ENCODE measurements around the gene C6orf52. TPM values are rescaled to one million over a fixed set of nuclear protein-coding genes. Genes with fewer than 3 reads are reported as not detected.
"Not testable (repeated sequence)": the region's sequence is repeated elsewhere in the genome, so short reads cannot be mapped to it uniquely, and the experiment has no call there.

C6orf52 gene
- total RNA-seq, 2 experiments from 2014 or later: 2.4 to 3.7 TPM

GRCh38 chr6:10668126-10668917 lies 26.1 kb downstream of the C6orf52 start:
- H3K4me1 Mint-ChIP-seq (ENCODE audit: low read depth): no peaks in the 10 kb centered on the region
- H3K27me3 Mint-ChIP-seq: peaks cover 12% of the 10 kb centered on the region
- no peak overlapping the region for H3K27ac Mint-ChIP-seq
- no peaks in the 10 kb centered on the region for H3K9me3 Mint-ChIP-seq
- intact Hi-C loops (cut with micrococcal nuclease): no loop called here
- H3K36me3 Mint-ChIP-seq: no peaks in the 10 kb centered on the region
- DNase-seq: no peak
- POLR2A ChIA-PET: no interaction called here
- H3K4me3 Mint-ChIP-seq: no peak overlapping the region
- CTCF ChIA-PET: interaction anchor here (0.6 to 0.7 kb wide), 2 partner anchors 25 to 60 kb away, joined by 3 read pairs; no protein-coding TSS in a partner anchor

GRCh38 chr6:10665595-10665994 lies 28.8 kb downstream of the C6orf52 start:
- H3K9me3 Mint-ChIP-seq; CTCF ChIA-PET; intact Hi-C loops (cut with micrococcal nuclease); H3K36me3 Mint-ChIP-seq; H3K4me1 Mint-ChIP-seq (ENCODE audit: low read depth); POLR2A ChIA-PET; H3K4me3 Mint-ChIP-seq; DNase-seq; H3K27ac Mint-ChIP-seq: not testable (repeated sequence)
- H3K27me3 Mint-ChIP-seq: peaks cover 12% of the 10 kb centered on the region

- POLR2A ChIA-PET: no interaction called here
- H3K36me3 Mint-ChIP-seq: no peaks in the 10 kb centered on the region
- peaks cover 12% of the 10 kb centered on the region for H3K27me3 Mint-ChIP-seq
- H3K9me3 Mint-ChIP-seq: no peaks in the 10 kb centered on the region
- no peak overlapping the region for H3K27ac Mint-ChIP-seq
- H3K4me1 Mint-ChIP-seq (ENCODE audit: low read depth): no peaks in the 10 kb centered on the region
- intact Hi-C loops (cut with micrococcal nuclease): no loop called here
- no peak for DNase-seq
- CTCF ChIA-PET: no interaction called here
- no peak overlapping the region for H3K4me3 Mint-ChIP-seq
Measured at GRCh38 chr6:10662742-10663141, 31.7 kb downstream of the C6orf52 start.

GRCh38 chr6:10662207-10662606 lies 32.2 kb downstream of the C6orf52 start:
- no peaks in the 10 kb centered on the region for H3K36me3 Mint-ChIP-seq
- intact Hi-C loops (cut with micrococcal nuclease): no loop called here
- H3K9me3 Mint-ChIP-seq: no peaks in the 10 kb centered on the region
- POLR2A ChIA-PET: no interaction called here
- no peaks in the 10 kb centered on the region for H3K4me1 Mint-ChIP-seq (ENCODE audit: low read depth)
- H3K4me3 Mint-ChIP-seq: no peak overlapping the region
- DNase-seq: no peak
- CTCF ChIA-PET: no interaction called here
- no peak overlapping the region for H3K27ac Mint-ChIP-seq
- peaks cover 8% of the 10 kb centered on the region for H3K27me3 Mint-ChIP-seq

- POLR2A ChIA-PET; H3K36me3 Mint-ChIP-seq; H3K4me1 Mint-ChIP-seq (ENCODE audit: low read depth); intact Hi-C loops (cut with micrococcal nuclease); DNase-seq; H3K27ac Mint-ChIP-seq; H3K27me3 Mint-ChIP-seq; H3K9me3 Mint-ChIP-seq: not testable (repeated sequence)
- H3K4me3 Mint-ChIP-seq: peak overlapping the region; percentile 13
- CTCF ChIA-PET: interaction anchor here (1.2 kb wide), 1 partner anchor 182 kb away, joined by 3 read pairs; no protein-coding TSS in a partner anchor
Measured at GRCh38 chr6:10660431-10661191, 33.8 kb downstream of the C6orf52 start.

- CTCF ChIA-PET: interaction anchor here (1.2 kb wide), 1 partner anchor 181 kb away, joined by 3 read pairs; no protein-coding TSS in a partner anchor
- no peaks in the 10 kb centered on the region for H3K36me3 Mint-ChIP-seq
- POLR2A ChIA-PET: no interaction called here
- peaks cover 7% of the 10 kb centered on the region for H3K27me3 Mint-ChIP-seq
- peak overlapping the region; percentile 13 for H3K4me3 Mint-ChIP-seq
- no peak overlapping the region for H3K27ac Mint-ChIP-seq
- peaks cover 9% of the 10 kb centered on the region for H3K4me1 Mint-ChIP-seq (ENCODE audit: low read depth)
- no peaks in the 10 kb centered on the region for H3K9me3 Mint-ChIP-seq
- intact Hi-C loops (cut with micrococcal nuclease): no loop called here
- peak; percentile 15 for DNase-seq
Measured at GRCh38 chr6:10659699-10660348, 34.6 kb downstream of the C6orf52 start.

GRCh38 chr6:10658910-10659698 lies 35.3 kb downstream of the C6orf52 start:
- H3K36me3 Mint-ChIP-seq: no peaks in the 10 kb centered on the region
- intact Hi-C loops (cut with micrococcal nuclease): no loop called here
- no peak for DNase-seq
- no peaks in the 10 kb centered on the region for H3K9me3 Mint-ChIP-seq
- H3K27me3 Mint-ChIP-seq: peaks cover 8% of the 10 kb centered on the region
- POLR2A ChIA-PET: no interaction called here
- H3K27ac Mint-ChIP-seq: no peak overlapping the region
- CTCF ChIA-PET: interaction anchor here (1.2 kb wide), 1 partner anchor 180 kb away, joined by 3 read pairs; no protein-coding TSS in a partner anchor
- H3K4me3 Mint-ChIP-seq: peak overlapping the region; percentile 56
- H3K4me1 Mint-ChIP-seq (ENCODE audit: low read depth): peaks cover 9% of the 10 kb centered on the region

- intact Hi-C loops (cut with micrococcal nuclease): no loop called here
- no peaks in the 10 kb centered on the region for H3K36me3 Mint-ChIP-seq
- H3K27me3 Mint-ChIP-seq: peaks cover 11% of the 10 kb centered on the region
- ChIA-PET CTCF (interaction anchor here (0.7 kb wide), 1 partner anchor 147 kb away, joined by 3 read pairs; no protein-coding TSS in a partner anchor), POLR2A (no interaction called here)
- H3K4me3 Mint-ChIP-seq: no peak overlapping the region
- H3K4me1 Mint-ChIP-seq (ENCODE audit: low read depth): peaks cover 9% of the 10 kb centered on the region
- no peak overlapping the region for H3K27ac Mint-ChIP-seq
- DNase-seq: peak; percentile 34
- no peaks in the 10 kb centered on the region for H3K9me3 Mint-ChIP-seq
Measured at GRCh38 chr6:10655508-10656055, 38.8 kb downstream of the C6orf52 start.

GRCh38 chr6:10644225-10644624 lies 50.2 kb downstream of the C6orf52 start:
- Mint-ChIP-seq H3K9me3 (no peaks in the 10 kb centered on the region), H3K4me1 (ENCODE audit: low read depth) (no peaks in the 10 kb centered on the region), H3K36me3 (no peaks in the 10 kb centered on the region), H3K27ac (no peak overlapping the region), H3K27me3 (peaks cover 9% of the 10 kb centered on the region), H3K4me3 (no peak overlapping the region)
- ChIA-PET CTCF (no interaction called here), POLR2A (no interaction called here)
- no peak for DNase-seq
- intact Hi-C loops (cut with micrococcal nuclease): no loop called here

- ChIA-PET CTCF (no interaction called here), POLR2A (no interaction called here)
- intact Hi-C loops (cut with micrococcal nuclease): no loop called here
- Mint-ChIP-seq H3K36me3 (no peaks in the 10 kb centered on the region), H3K27me3 (peaks cover 9% of the 10 kb centered on the region), H3K9me3 (no peaks in the 10 kb centered on the region), H3K4me3 (no peak overlapping the region), H3K27ac (no peak overlapping the region), H3K4me1 (ENCODE audit: low read depth) (no peaks in the 10 kb centered on the region)
- no peak for DNase-seq
Measured at GRCh38 chr6:10643201-10643651, 51.2 kb downstream of the C6orf52 start.

GRCh38 chr6:10641528-10641927 lies 52.9 kb downstream of the C6orf52 start:
- CTCF ChIA-PET: no interaction called here
- Mint-ChIP-seq H3K36me3 (no peaks in the 10 kb centered on the region), H3K27me3 (peaks cover 9% of the 10 kb centered on the region), H3K9me3 (no peaks in the 10 kb centered on the region), H3K4me3 (no peak overlapping the region), H3K27ac (no peak overlapping the region), H3K4me1 (ENCODE audit: low read depth) (no peaks in the 10 kb centered on the region)
- intact Hi-C loops (cut with micrococcal nuclease): no loop called here
- no peak for DNase-seq
- POLR2A ChIA-PET: no interaction called here
